Gastrocnemius medialis (tissue), 4 donors: ENCODE results near the gene UNC45B.

Experiments used
- POLR2A ChIP-seq, 2 donors: fragments of 450-650 bp; IDR thresholded peaks; one replicate each; pipeline ENCODE4 v1.6.1; 2017; ENCODE audit warnings: antibody characterized with exemption in 2 of 2, mild to moderate bottlenecking in 2 of 2, moderate library complexity in 2 of 2
- TF ChIP-seq, protein P1 (sequence below), 5 experiments: fragments of 450-650 bp in 3 of 5; fragments of 200-600 bp in 2 of 5; sonication (generic) in 2 of 5; IDR thresholded peaks in 4 of 5; conservative IDR thresholded peaks in 1 of 5; 1 replicate in 4 of 5; 2 replicates in 1 of 5; pipeline ENCODE4 v1.5.1; 2016 to 2019; ENCODE audit warnings: antibody characterized with exemption in 5 of 5, mild to moderate bottlenecking in 3 of 5, moderate library complexity in 3 of 5

GRCh38 chr17:35222452-35222851 is 74.8 kb downstream of the UNC45B start:
- TF ChIP-seq, protein P1, sequence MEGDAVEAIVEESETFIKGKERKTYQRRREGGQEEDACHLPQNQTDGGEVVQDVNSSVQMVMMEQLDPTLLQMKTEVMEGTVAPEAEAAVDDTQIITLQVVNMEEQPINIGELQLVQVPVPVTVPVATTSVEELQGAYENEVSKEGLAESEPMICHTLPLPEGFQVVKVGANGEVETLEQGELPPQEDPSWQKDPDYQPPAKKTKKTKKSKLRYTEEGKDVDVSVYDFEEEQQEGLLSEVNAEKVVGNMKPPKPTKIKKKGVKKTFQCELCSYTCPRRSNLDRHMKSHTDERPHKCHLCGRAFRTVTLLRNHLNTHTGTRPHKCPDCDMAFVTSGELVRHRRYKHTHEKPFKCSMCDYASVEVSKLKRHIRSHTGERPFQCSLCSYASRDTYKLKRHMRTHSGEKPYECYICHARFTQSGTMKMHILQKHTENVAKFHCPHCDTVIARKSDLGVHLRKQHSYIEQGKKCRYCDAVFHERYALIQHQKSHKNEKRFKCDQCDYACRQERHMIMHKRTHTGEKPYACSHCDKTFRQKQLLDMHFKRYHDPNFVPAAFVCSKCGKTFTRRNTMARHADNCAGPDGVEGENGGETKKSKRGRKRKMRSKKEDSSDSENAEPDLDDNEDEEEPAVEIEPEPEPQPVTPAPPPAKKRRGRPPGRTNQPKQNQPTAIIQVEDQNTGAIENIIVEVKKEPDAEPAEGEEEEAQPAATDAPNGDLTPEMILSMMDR (IDR thresholded peaks at IDR 0.05 in 4 of 5, conservative IDR thresholded peaks at IDR 0.05 in 1 of 5) = no peak
- TF ChIP-seq POLR2A (IDR thresholded peaks at IDR 0.05) = no peak
